H9 (cell line): ENCODE results near the gene EYA4. TPM values are rescaled to one million over a fixed set of nuclear protein-coding genes. Genes with fewer than 3 reads are reported as not detected.

Source experiments
- DNase-seq: peaks from one replicate; pipeline ENCODE4 v3.0.0-alpha.2; 2017
- H2AFZ ChIP-seq: one replicate; pipeline ENCODE4 v1.6.1; 2013; ENCODE audit warnings: mild to moderate bottlenecking, low read length, control low read depth, moderate library complexity
- H2AK5ac ChIP-seq: 2 replicates; pipeline ENCODE4 v1.6.1; 2013; ENCODE audit warnings: low read length, control low read depth, mixed read lengths; ENCODE audit not compliant: insufficient read length
- H2BK120ac ChIP-seq: one replicate; pipeline ENCODE4 v1.6.1; 2013; ENCODE audit warnings: low read depth, mild to moderate bottlenecking, low read length, control low read depth, inconsistent platforms; ENCODE audit not compliant: poor library complexity, severe bottlenecking
- H2BK12ac ChIP-seq: 2 replicates; pipeline ENCODE4 v1.6.1; 2013; ENCODE audit warnings: low read length, control low read depth, mixed read lengths, low read depth; ENCODE audit not compliant: insufficient read length
- H2BK15ac ChIP-seq: 2 replicates; pipeline ENCODE4 v1.6.1; 2013; ENCODE audit warnings: low read depth, low read length, control low read depth
- H2BK20ac ChIP-seq: one replicate; pipeline ENCODE4 v1.6.1; 2013; ENCODE audit warnings: low read depth, mild to moderate bottlenecking, low read length, control low read depth, inconsistent platforms; ENCODE audit not compliant: poor library complexity, severe bottlenecking
- H2BK5ac ChIP-seq: 2 replicates; pipeline ENCODE4 v1.6.1; 2013; ENCODE audit warnings: low read length, control low read depth, mixed read lengths; ENCODE audit not compliant: insufficient read length
- H3K14ac ChIP-seq: 2 replicates; pipeline ENCODE4 v1.6.1; 2013; ENCODE audit warnings: low read length, control low read depth; ENCODE audit not compliant: insufficient read depth
- H3K18ac ChIP-seq: 2 replicates; pipeline ENCODE4 v1.6.1; 2013; ENCODE audit warnings: low read depth, mild to moderate bottlenecking, mixed read lengths, low read length, control low read depth; ENCODE audit not compliant: insufficient read length
- H3K23ac ChIP-seq: 2 replicates; pipeline ENCODE4 v1.6.1; 2013; ENCODE audit warnings: low read length, control low read depth, mixed read lengths, low read depth; ENCODE audit not compliant: insufficient read length
- H3K23me2 ChIP-seq: 2 replicates; pipeline ENCODE4 v1.6.1; 2013; ENCODE audit warnings: low read depth, mild to moderate bottlenecking, mixed read lengths, low read length, control low read depth; ENCODE audit not compliant: insufficient read length, poor library complexity, severe bottlenecking
- H3K27ac ChIP-seq: 2 replicates; pipeline ENCODE4 v1.5.1; 2013; ENCODE audit warnings: low read length, control low read depth, mixed read lengths, low read depth; ENCODE audit not compliant: insufficient read length
- H3K27me3 ChIP-seq: 2 replicates; pipeline ENCODE4 v1.6.1; 2013; ENCODE audit warnings: low read length, control low read depth, inconsistent platforms; ENCODE audit not compliant: insufficient read depth
- H3K4ac ChIP-seq: 2 replicates; pipeline ENCODE4 v1.6.1; 2013; ENCODE audit warnings: low read depth, mild to moderate bottlenecking, control low read depth, inconsistent platforms, low read length, moderate library complexity
- H3K4me1 ChIP-seq: 2 replicates; pipeline ENCODE4 v1.6.1; 2013; ENCODE audit warnings: low read length, control low read depth, inconsistent platforms; ENCODE audit not compliant: insufficient read depth
- H3K4me2 ChIP-seq: 2 replicates; pipeline ENCODE4 v1.6.1; 2013; ENCODE audit warnings: low read length, control low read depth, mixed read lengths; ENCODE audit not compliant: insufficient read length, insufficient read depth
- H3K56ac ChIP-seq: 2 replicates; pipeline ENCODE4 v1.6.1; 2013; ENCODE audit warnings: low read depth, mild to moderate bottlenecking, mixed read lengths, low read length, control low read depth; ENCODE audit not compliant: insufficient read length
- H3K79me1 ChIP-seq: 2 replicates; pipeline ENCODE4 v1.6.1; 2013; ENCODE audit warnings: low read depth, mild to moderate bottlenecking, moderate library complexity, low read length, control low read depth, inconsistent platforms; ENCODE audit not compliant: insufficient read depth, poor library complexity, severe bottlenecking
- H3K79me2 ChIP-seq: 2 replicates; pipeline ENCODE4 v1.6.1; 2013; ENCODE audit warnings: low read length, control low read depth, inconsistent platforms; ENCODE audit not compliant: insufficient read depth
- H3K9ac ChIP-seq: 2 replicates; pipeline ENCODE4 v1.6.1; 2013; ENCODE audit warnings: low read length, control low read depth, mixed read lengths; ENCODE audit not compliant: insufficient read length; ENCODE audit errors: extremely low read depth
- H3K9me3 ChIP-seq: one replicate; pipeline ENCODE4 v1.6.1; 2013; ENCODE audit warnings: low read depth, low read length, inconsistent platforms; ENCODE audit not compliant: control insufficient read depth
- H3T11ph ChIP-seq: one replicate; pipeline ENCODE4 v1.6.1; 2013; ENCODE audit warnings: mild to moderate bottlenecking, low read length, control low read depth, inconsistent platforms
- H4K20me1 ChIP-seq: one replicate; pipeline ENCODE4 v1.6.1; 2013; ENCODE audit not compliant: control insufficient read depth, insufficient read length, insufficient read depth
- H4K5ac ChIP-seq: 2 replicates; pipeline ENCODE4 v1.6.1; 2013; ENCODE audit warnings: low read depth, mild to moderate bottlenecking, mixed read lengths, low read length, control low read depth; ENCODE audit not compliant: insufficient read length
- H4K8ac ChIP-seq: replicated peaks from 2 replicates; pipeline ENCODE4 v1.6.1; 2013; ENCODE audit warnings: low read length, control low read depth, mixed read lengths, low read depth; ENCODE audit not compliant: insufficient read length
- H4K91ac ChIP-seq: 2 replicates; pipeline ENCODE4 v1.6.1; 2013; ENCODE audit warnings: low read depth, mild to moderate bottlenecking, moderate library complexity, mixed read lengths, low read length, control low read depth; ENCODE audit not compliant: insufficient read length
- H3K27ac Mint-ChIP-seq, 3 experiments: 2 replicates in 2 of 3; 3 replicates in 1 of 3; pipeline ENCODE4 v1.8.0; 2020 to 2021; ENCODE audit warnings: mixed read lengths in 3 of 3, mild to moderate bottlenecking in 1 of 3, moderate library complexity in 1 of 3
- H3K27me3 Mint-ChIP-seq: 2 replicates; pipeline ENCODE4 v1.8.0; 2021; ENCODE audit warnings: low read depth, mild to moderate bottlenecking, moderate library complexity, mixed read lengths
- H3K36me3 Mint-ChIP-seq, 3 experiments: 2 replicates in 2 of 3; 3 replicates in 1 of 3; pipeline ENCODE4 v1.8.0; 2020 to 2021; ENCODE audit warnings: low read depth in 3 of 3, mixed read lengths in 3 of 3; ENCODE audit not compliant: insufficient read depth in 1 of 3
- H3K4me1 Mint-ChIP-seq, 2 experiments: 2 replicates each; pipeline ENCODE4 v1.8.0; 2020; ENCODE audit warnings: mixed read lengths in 2 of 2
- H3K4me3 Mint-ChIP-seq, 2 experiments: 2 replicates in 1 of 2; 3 replicates in 1 of 2; pipeline ENCODE4 v1.8.0; 2020 to 2021; ENCODE audit warnings: mild to moderate bottlenecking in 2 of 2, mixed read lengths in 2 of 2, moderate library complexity in 1 of 2
- H3K9me3 Mint-ChIP-seq, 2 experiments: 2 replicates in 1 of 2; 3 replicates in 1 of 2; pipeline ENCODE4 v1.8.0; 2020; ENCODE audit warnings: mild to moderate bottlenecking in 2 of 2, mixed read lengths in 2 of 2, moderate library complexity in 1 of 2
- WGBS: extraction: QIAGEN DNeasy Blood & Tissue Kit; methylation state at CpG from one replicate; pipeline ENCODE4 v1.1.7; 2013; ENCODE audit warnings: missing lambda C conversion rate, low lambda C conversion rate, mixed read lengths; ENCODE audit not compliant: insufficient read length; ENCODE audit errors: extremely low coverage; 5-methylcytosine and 5-hydroxymethylcytosine counted together
- total RNA-seq: library from RNA; stranded (reverse); gene quantifications from 2 replicates; pipeline ENCODE4 v1.2.1, GENCODE V29; 2021
- TF ChIP-seq, protein P1 (sequence below): fragments of 200-600 bp; sonication (generic); conservative IDR thresholded peaks from 3 replicates; pipeline ENCODE4 v1.8.0; 2021; ENCODE audit warnings: antibody characterized with exemption, mild to moderate bottlenecking

EYA4 gene
- total RNA-seq, 1 experiment from 2014 or later = 0.26 TPM

DNA sequence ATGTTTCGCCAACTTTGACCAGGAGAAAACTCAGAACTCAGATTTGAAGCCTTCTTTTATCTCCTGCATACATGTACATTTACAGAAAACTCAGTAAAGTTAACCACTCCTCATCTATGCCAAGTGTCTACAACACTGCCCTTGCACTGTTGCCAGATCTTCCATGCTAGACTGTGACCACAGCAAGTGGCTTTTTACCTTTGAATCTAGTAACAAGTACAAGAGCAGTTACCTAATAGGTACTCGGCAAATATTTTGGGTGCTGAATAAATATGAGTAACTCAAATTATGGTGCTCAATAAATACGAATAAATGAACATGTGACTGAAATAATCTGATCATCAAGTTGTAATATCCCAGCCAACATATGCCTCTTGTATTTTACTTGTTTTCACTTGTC is 184.9 kb downstream of the EYA4 start:
- Histone ChIP-seq H3K27me3 (no peaks in the 10 kb centered on the region), H2BK15ac (no peak overlapping the region), H3K14ac (no peak overlapping the region), H2BK20ac (no peak overlapping the region), H2BK5ac (no peak overlapping the region), H3T11ph (no peak overlapping the region), H3K4me1 (no peaks in the 10 kb centered on the region; the same call in 1 of the 2 replicates), H3K4me2 (no peak overlapping the region), H3K9ac (no peak overlapping the region), H4K20me1 (no peaks in the 10 kb centered on the region), H3K4ac (no peak overlapping the region), H3K23ac (no peak overlapping the region), H3K79me1 (no peaks in the 10 kb centered on the region), H4K91ac (no peak overlapping the region), H3K18ac (no peak overlapping the region), H2BK120ac (no peak overlapping the region), H2AK5ac (no peak overlapping the region), H3K79me2 (no peaks in the 10 kb centered on the region), H3K9me3 (no peaks in the 10 kb centered on the region), H3K27ac (no peak overlapping the region), H4K8ac (no peak overlapping the region), H2AFZ (no peak overlapping the region), H3K56ac (no peak overlapping the region), H2BK12ac (no peak overlapping the region), H4K5ac (no peak overlapping the region), H3K23me2 (no peaks in the 10 kb centered on the region)
- no peaks in the 10 kb centered on the region for H3K9me3 Mint-ChIP-seq
- H3K4me3 Mint-ChIP-seq = no peak overlapping the region
- no CpG with 5 or more reads among the region's 3 CpGs for WGBS
- no peaks in the 10 kb centered on the region for H3K36me3 Mint-ChIP-seq
- peaks cover 7 to 8% of the 10 kb centered on the region in 2 experiments for H3K4me1 Mint-ChIP-seq
- no peak for DNase-seq
- H3K27ac Mint-ChIP-seq = no peak overlapping the region
- TF ChIP-seq, protein P1, sequence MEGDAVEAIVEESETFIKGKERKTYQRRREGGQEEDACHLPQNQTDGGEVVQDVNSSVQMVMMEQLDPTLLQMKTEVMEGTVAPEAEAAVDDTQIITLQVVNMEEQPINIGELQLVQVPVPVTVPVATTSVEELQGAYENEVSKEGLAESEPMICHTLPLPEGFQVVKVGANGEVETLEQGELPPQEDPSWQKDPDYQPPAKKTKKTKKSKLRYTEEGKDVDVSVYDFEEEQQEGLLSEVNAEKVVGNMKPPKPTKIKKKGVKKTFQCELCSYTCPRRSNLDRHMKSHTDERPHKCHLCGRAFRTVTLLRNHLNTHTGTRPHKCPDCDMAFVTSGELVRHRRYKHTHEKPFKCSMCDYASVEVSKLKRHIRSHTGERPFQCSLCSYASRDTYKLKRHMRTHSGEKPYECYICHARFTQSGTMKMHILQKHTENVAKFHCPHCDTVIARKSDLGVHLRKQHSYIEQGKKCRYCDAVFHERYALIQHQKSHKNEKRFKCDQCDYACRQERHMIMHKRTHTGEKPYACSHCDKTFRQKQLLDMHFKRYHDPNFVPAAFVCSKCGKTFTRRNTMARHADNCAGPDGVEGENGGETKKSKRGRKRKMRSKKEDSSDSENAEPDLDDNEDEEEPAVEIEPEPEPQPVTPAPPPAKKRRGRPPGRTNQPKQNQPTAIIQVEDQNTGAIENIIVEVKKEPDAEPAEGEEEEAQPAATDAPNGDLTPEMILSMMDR = no peak
- H3K27me3 Mint-ChIP-seq = no peaks in the 10 kb centered on the region
